Heart left ventricle (tissue), 16 donors: ENCODE data around the gene VEGFB. TPM values are rescaled to one million over a fixed set of nuclear protein-coding genes. Genes with fewer than 3 reads are reported as not detected.

ENCODE experiments used
- ATAC-seq, 4 donors: fragments of 200-7000 bp; cut with Tn5 transposase; one replicate each; pipeline ENCODE4 v1.9.1; 2020 to 2022; ENCODE audit warnings: moderate library complexity in 4 of 4, mild to moderate bottlenecking in 3 of 4, moderate number of reproducible peaks in 1 of 4
- DNase-seq, 5 donors: peaks; one replicate each; pipeline ENCODE4 v3.0.0-alpha.2; 2020
- H3K27ac ChIP-seq, 12 donors: fragments of 200-600 bp; sonication (generic) in 4 of 12; one replicate each; pipeline versions ENCODE4 v1.5.0 to v1.8.0; 2016 to 2022; ENCODE audit warnings: mild to moderate bottlenecking in 2 of 12
- H3K27me3 ChIP-seq, 9 donors: fragments of 200-600 bp; sonication (generic) in 2 of 9; one replicate each; pipeline versions ENCODE4 v1.5.1 to v1.8.0; 2016 to 2022; ENCODE audit warnings: mild to moderate bottlenecking in 3 of 9
- H3K36me3 ChIP-seq, 9 donors: fragments of 200-600 bp; sonication (generic) in 2 of 9; one replicate each; pipeline versions ENCODE4 v1.5.0 to v1.8.0; 2018 to 2022; ENCODE audit warnings: mild to moderate bottlenecking in 2 of 9
- H3K4me1 ChIP-seq, 12 donors: fragments of 200-600 bp; sonication (generic) in 4 of 12; one replicate each; pipeline versions ENCODE4 v1.5.0 to v1.8.0; 2016 to 2022; ENCODE audit warnings: mild to moderate bottlenecking in 3 of 12
- H3K4me3 ChIP-seq, 12 donors: fragments of 200-600 bp; sonication (generic) in 4 of 12; one replicate each; pipeline versions ENCODE4 v1.5.0 to v1.8.0; 2017 to 2022; ENCODE audit warnings: mild to moderate bottlenecking in 9 of 12, moderate library complexity in 4 of 12
- H3K9me3 ChIP-seq, 12 donors: fragments of 200-600 bp; sonication (generic) in 4 of 12; one replicate each; pipeline versions ENCODE4 v1.5.0 to v1.8.0; 2016 to 2022; ENCODE audit warnings: mild to moderate bottlenecking in 1 of 12
- POLR2A ChIP-seq, 2 donors: fragments of 450-650 bp; IDR thresholded peaks; one replicate each; pipeline ENCODE4 v1.6.1; 2017; ENCODE audit warnings: antibody characterized with exemption in 2 of 2, mild to moderate bottlenecking in 2 of 2, moderate library complexity in 2 of 2
- WGBS, 4 donors: extraction: QIAGEN DNeasy Blood & Tissue Kit in 2 of 4; methylation state at CpG; one replicate each; pipeline versions ENCODE4 v1.1.5 to v1.1.7; 2013 to 2018; 5-methylcytosine and 5-hydroxymethylcytosine counted together
- intact Hi-C, 10 donors: fragments of 100-400 bp; cut with DNase I; formaldehyde crosslinking; loops; one replicate each; pipeline versions ENCODE4 v1.11.1 to v1.14.2; 2022
- polyA plus RNA-seq, 2 donors: library from polyadenylated mRNA; stranded (reverse); fragments of 200-250 nt; gene quantifications; one replicate each; pipeline ENCODE4 v1.2.3, GENCODE V29; 2013
- total RNA-seq, 9 donors: library from RNA; depleted of rRNA in 2 of 9; stranded (reverse); fragments of >200 nt in 2 of 9; fragmentation: NEBNext Ultra II Directional in 3 of 9; extraction: Animal tissue kit (Norgen Biotek cat#: 25700) in 3 of 9; gene quantifications; one replicate each; pipeline versions ENCODE4 v1.1.0 to v1.2.4, GENCODE V29; 2016 to 2023
- TF ChIP-seq, protein P1 (sequence below), 12 donors: fragments of 200-600 bp; sonication (generic) in 4 of 12; IDR thresholded peaks; one replicate each; pipeline versions ENCODE4 v1.5.0 to v1.8.0; 2018 to 2022; ENCODE audit warnings: antibody characterized with exemption in 12 of 12, mild to moderate bottlenecking in 5 of 12
- donor health status: ischemic (EF 13 %, LVEDD 7.1; RV severe dilation, severe dysfunction).
- donor health status: healthy with polysubstance abuse.
- donor health status: DM: no; HTN: yes; CAD: no.
- donor health status: DM: no; HTN: no; CAD: no.
- donor health status: ischemic (EF 25% LVEDD 6.9; RV normal size, moderate dysfunction).
- donor health status: ischemic (EF 25% LVEDD 5.7; RV mildly dilated, moderate dysfunction).
- donor health status: healthy.
- donor health status: DM: yes; HTN: yes; CAD: no.
- donor health status: ischemic (EF 35%, LVEDD 5.7; RV mildly dilated, moderate dysfunction).
- donor health status: nonischemic (EF 11% LVEDD 7.7; RV severe dilation, severe dysfunction).
- donor health status: DM: yes; HTN: yes; CAD: no.
- donor health status: PGD.
- donor health status: ischemic (EF 29% LVEDD 5.4; RV normal size, mild dysfunction).
- donor health status: nonischemic (EF 23%, LVEDD 6.1; RV moderate dilation, normal function).

VEGFB gene
- total and polyA plus RNA-seq, 11 donors, result 127 to 332 (median 241) TPM

DNA sequence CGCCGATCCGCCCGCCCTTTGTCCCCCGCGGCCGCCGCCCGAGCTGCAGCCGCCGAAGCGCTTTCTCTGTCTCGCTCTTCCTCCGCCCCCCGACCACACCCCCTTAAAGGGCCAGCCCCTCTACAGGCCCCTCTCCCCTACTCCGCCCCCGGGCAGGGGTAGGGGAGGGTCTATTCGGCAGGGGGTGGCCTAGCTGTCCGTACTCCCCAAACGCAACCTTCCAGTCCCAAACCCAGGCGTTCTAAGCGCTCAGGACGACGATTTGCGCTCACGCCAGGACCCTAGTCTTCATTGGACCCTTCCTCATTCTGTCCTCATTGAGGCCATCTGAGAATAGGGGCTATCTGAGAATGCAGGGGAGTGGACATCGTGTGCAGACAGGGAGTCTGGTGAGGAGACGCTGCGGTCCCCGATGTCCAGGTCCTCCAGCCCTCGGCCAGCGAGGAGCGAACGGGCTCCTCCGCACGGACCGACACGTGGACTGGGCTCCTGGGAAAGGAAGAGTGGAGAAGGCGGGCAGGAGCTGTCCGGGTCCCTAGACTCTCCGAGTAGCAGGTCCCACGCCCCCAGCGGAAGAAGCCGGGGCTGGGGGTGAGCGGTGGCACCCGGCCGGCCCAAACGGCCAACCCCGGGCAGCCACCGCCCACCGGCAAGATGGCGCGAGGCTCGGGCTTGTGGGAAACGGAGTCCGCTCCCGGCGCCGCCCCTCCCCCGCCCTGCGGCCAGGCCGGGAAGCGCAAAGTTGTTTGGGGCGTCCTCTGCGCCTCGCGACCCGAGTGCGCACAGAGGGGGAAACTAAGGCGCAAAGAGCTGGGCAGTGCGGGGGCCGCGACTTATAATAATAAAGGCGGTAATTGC, 12.7 kb downstream of the VEGFB start, which contains the start of gene PPP1R14B:
Gene PPP1R14B (minus strand): TSS at position 73 of the 858 bp plus-strand sequence. CDS start 270 bp downstream, outside the sequence.
- peak within 1 kb of the TSS; percentile 56 to 90 (median 72) for H3K4me3 ChIP-seq
- 0 to 1% (median 1%) methylated on average over 23 to 74 of the region's 74 CpGs for WGBS, 4 donors
- no peaks in the 10 kb centered on the region for H3K9me3 ChIP-seq
- peaks cover 0 to 15% (median 8%) of the 10 kb centered on the region in 9 donors for H3K36me3 ChIP-seq
- H3K27me3 ChIP-seq, result no peaks in the 10 kb centered on the region
- peak within 1 kb of the TSS; percentile 49 to 96 (median 92) for H3K27ac ChIP-seq
- DNase-seq, result peak; percentile 90 to 94 (median 93)
- H3K4me1 ChIP-seq, result peaks cover 5 to 65% (median 37%) of the 10 kb centered on the region in 12 donors
- TF ChIP-seq, protein P1, sequence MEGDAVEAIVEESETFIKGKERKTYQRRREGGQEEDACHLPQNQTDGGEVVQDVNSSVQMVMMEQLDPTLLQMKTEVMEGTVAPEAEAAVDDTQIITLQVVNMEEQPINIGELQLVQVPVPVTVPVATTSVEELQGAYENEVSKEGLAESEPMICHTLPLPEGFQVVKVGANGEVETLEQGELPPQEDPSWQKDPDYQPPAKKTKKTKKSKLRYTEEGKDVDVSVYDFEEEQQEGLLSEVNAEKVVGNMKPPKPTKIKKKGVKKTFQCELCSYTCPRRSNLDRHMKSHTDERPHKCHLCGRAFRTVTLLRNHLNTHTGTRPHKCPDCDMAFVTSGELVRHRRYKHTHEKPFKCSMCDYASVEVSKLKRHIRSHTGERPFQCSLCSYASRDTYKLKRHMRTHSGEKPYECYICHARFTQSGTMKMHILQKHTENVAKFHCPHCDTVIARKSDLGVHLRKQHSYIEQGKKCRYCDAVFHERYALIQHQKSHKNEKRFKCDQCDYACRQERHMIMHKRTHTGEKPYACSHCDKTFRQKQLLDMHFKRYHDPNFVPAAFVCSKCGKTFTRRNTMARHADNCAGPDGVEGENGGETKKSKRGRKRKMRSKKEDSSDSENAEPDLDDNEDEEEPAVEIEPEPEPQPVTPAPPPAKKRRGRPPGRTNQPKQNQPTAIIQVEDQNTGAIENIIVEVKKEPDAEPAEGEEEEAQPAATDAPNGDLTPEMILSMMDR (IDR thresholded peaks at IDR 0.05), result peak in 7 of 12 donors; percentile 8 to 31 (median 18)
- TF ChIP-seq POLR2A (IDR thresholded peaks at IDR 0.05), result peak in 1 of 2 donors; percentile 50
- intact Hi-C loops, result loop anchor here in 2 of 10 donors (2.0 kb wide), 2 partner anchors 22 to 58 kb away; partner anchors contain the start of gene ESRRA (in 2 of the 2)
- ATAC-seq, result peak; percentile 58 to 74 (median 68)

DNA sequence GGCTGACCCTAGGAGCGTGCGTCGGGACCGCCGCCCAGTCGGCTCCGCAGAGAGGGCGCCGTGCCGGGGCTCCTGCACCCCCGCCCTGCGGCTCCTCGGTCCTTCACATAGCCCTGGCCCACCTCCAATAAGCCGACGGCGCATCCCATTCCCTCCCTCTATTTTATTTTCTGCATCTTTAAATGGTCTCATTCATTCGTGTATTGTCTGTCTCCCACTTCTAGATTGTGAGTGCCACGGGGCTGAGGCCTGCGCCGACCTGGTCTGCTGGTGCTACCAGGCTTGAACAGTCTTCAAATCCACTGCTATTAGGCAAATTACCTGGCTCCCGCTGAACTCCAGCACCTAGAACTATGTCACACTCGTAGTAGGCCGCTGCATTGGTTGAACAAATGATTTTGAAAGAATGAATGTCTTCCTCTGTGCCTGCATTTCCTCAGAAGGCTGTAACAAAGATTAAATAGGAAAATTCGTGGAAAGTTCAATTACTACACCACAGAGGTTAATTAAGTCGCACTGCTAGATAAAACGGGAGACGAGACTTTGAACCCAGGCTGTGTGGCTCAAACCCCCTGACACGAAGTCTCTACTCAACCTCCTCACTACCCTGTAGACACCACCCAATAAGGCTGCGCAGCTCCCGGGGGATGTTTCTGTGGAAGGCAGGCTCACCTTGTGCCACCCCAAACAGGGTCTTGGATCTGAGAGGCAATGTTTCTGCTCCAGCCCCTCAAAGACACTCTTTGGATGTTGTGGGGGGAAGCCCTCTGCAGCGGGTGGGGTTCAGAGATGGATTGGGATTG, 13.5 kb downstream of the VEGFB start:
- WGBS, 4 donors, result 35 to 42% (median 36%) methylated on average over 31 of the region's 31 CpGs
- peak in 2 of 4 donors; percentile 0 to 1 for ATAC-seq
- intact Hi-C loops, result loop anchor here in 2 of 10 donors (2.0 kb wide), 2 partner anchors 21 to 57 kb away; partner anchors contain the start of gene ESRRA (in 2 of the 2)
- peaks cover 5 to 65% (median 37%) of the 10 kb centered on the region in 12 donors for H3K4me1 ChIP-seq
- peak overlapping the region; percentile 37 to 96 (median 92) for H3K27ac ChIP-seq
- no peaks in the 10 kb centered on the region for H3K9me3 ChIP-seq
- peak overlapping the region; percentile 49 to 90 (median 72) for H3K4me3 ChIP-seq
- H3K27me3 ChIP-seq, result no peaks in the 10 kb centered on the region
- H3K36me3 ChIP-seq, result peaks cover 0 to 15% (median 8%) of the 10 kb centered on the region in 9 donors
- DNase-seq, result no peak
- TF ChIP-seq, protein P1 (IDR thresholded peaks at IDR 0.05), result no peak
- no peak for TF ChIP-seq POLR2A (IDR thresholded peaks at IDR 0.05)

GRCh38 chr11:64248578-64248977, 14.2 kb downstream of the VEGFB start:
- intact Hi-C loops, result no loop called here
- H3K9me3 ChIP-seq, result no peaks in the 10 kb centered on the region
- H3K27me3 ChIP-seq, result no peaks in the 10 kb centered on the region
- WGBS, 4 donors, result 76 to 96% (median 81%) methylated on average over 7 of the region's 7 CpGs
- TF ChIP-seq, protein P1 (IDR thresholded peaks at IDR 0.05), result no peak
- no peak for TF ChIP-seq POLR2A (IDR thresholded peaks at IDR 0.05)
- H3K4me1 ChIP-seq, result peaks cover 5 to 66% (median 40%) of the 10 kb centered on the region in 12 donors
- DNase-seq (no peak), ATAC-seq (no peak)
- peaks cover 0 to 8% (median 5%) of the 10 kb centered on the region in 9 donors for H3K36me3 ChIP-seq
- no peak overlapping the region for H3K4me3 ChIP-seq
- H3K27ac ChIP-seq, result no peak overlapping the region
